SK-MEL-5 (cell line): ENCODE results near the gene CHST4. TPM values are rescaled to one million over a fixed set of nuclear protein-coding genes. Genes with fewer than 3 reads are reported as not detected.

Source experiments
- DNase-seq: peaks from one replicate; pipeline ENCODE4 v3.0.0-alpha.2; 2016; ENCODE audit warnings: low read depth, low spot score
- in situ Hi-C: cut with HindIII; loops from 2 replicates; pipeline ENCODE4 v1.10.0; 2016; ENCODE audit warnings: low sequenced_read_pairs, high pct_unique_total_duplicates, low pct_unique_long_range_greater_than_20kb
- total RNA-seq: library from RNA; depleted of rRNA; stranded (reverse); fragments of >200 nt; shearing (Covaris generic); gene quantifications from 2 replicates; pipeline ENCODE4 v1.2.3, GENCODE V29; 2014

Gene CHST4
- total RNA-seq, 1 experiment from 2014 or later, result not detected

DNA sequence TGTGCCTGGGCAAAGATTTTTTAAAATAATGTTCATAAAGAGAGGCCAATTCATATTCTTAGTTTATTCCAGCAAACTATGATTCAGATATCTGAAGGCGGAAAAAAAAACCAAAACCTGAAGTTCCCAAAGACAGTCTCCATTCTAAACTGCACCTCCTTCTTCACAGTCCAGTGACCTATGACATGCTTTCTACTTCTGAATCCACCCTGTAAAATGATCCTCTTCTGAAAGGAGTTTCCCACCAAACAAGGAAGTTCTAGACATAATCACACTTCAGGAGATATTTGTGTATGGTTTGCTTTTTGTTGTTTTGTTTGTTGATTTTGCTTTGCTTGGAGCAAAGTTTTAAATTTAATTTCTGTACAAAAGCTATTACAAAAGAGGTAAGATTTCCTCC is 12.9 kb upstream of the CHST4 start:
- no peak for DNase-seq
- in situ Hi-C loops, result no loop called here

DNA sequence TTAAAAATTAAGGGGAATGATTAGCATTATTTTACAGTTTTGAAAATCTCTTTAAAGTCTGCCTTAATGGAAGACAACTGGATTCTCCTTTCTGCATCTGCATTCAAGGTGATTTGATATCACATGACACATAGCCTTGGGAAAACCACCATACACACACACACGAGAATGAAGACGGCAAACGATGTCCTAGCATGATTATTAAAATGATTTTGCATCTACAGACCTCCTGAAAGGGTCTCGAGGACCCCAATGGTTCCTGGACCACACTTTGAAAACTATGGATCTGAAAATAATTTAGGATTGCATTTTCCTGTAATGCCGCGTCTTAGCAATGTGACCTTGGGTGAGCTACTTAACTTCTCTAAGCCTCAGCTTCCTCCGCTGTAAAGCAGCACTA is 11.8 kb upstream of the CHST4 start:
- in situ Hi-C loops, result no loop called here
- no peak for DNase-seq

DNA sequence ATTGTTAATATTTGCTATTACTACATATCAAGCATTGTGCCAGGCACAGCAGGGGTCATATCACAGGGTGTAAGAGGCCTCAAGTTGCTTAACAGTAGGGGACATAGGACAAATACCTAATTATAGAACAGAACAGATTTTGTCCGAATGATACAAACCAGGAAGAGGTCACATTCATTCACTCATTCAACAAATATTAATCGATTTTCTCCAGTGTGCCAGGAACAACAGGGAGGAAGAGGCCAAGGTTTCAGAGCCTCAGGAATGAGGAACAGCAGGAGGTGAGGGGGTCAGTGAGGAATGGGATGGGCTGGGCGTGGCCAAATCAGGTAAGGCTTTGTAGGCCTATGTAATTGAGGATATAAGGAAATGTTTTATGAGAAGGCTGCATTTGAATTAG is 11.2 kb upstream of the CHST4 start:
- in situ Hi-C loops, result no loop called here
- no peak for DNase-seq

DNA sequence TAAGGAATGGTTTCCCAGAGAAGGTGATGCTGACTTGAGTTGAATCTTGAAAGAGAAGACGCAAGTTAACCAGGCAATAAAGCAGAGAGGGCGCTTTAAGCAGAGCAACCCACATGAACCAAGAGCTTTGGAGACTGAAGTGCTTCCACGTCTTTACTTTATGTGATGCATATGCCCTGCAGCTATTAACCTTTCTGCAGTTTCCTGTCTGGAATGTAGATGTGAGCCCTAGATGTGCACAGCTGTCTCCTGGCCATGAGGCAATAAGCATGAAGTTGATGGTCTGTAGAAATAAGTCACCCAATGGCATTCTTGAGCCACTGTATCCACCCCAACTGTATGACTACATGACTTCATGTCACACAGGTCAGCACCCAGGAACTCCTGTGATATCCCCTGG is 5.7 kb upstream of the CHST4 start:
- DNase-seq, result no peak

DNA sequence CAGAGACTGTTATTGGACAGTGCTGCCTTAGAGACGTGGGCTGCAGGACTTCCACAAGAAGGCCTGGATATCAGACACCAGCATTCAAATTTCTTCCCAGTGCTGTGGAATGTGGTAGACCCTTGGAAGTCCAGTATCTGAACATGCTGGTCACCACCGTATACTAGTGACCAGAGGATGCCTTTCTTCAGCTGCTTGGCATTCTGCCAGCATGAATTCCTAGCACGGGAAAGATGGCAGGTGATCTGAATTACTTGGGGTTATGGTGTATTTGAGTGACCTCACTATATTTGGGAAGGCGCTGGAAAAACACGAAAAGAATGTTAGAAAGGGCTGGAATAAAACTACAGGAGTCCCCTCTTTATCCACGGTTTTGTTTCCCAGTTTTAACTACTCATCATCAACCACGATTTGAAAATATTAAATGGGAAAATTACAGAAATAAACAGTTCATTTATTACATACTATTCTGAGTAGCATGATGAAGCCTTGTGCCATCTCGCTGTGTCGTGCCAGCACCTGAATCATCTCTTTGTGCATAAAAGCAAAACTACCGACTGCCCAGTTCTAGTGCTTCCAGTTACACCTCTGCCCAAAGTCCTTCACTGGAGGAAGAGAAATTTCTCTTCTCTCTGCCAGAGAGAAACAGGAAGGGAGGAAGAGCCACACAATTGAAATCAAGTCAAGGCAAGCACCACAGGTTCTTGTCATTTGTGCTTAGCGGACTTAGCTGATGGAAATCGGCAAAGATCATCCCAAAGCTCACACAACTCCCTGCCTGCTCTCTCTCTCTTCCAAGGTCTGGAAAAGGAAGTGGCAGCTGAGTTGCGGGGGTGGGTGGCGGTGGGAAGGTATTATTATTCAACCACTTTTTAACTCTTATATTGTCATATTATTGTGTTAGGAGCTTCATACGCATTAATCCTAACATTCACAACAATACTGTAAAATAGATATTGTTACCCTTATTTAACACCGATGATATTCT is 1.4 kb upstream of the CHST4 start:
- in situ Hi-C loops, result no loop called here
- no peak for DNase-seq

More for the DNA sequence above, 5.7 kb upstream of the CHST4 start:
- in situ Hi-C loops, result no loop called here

DNA sequence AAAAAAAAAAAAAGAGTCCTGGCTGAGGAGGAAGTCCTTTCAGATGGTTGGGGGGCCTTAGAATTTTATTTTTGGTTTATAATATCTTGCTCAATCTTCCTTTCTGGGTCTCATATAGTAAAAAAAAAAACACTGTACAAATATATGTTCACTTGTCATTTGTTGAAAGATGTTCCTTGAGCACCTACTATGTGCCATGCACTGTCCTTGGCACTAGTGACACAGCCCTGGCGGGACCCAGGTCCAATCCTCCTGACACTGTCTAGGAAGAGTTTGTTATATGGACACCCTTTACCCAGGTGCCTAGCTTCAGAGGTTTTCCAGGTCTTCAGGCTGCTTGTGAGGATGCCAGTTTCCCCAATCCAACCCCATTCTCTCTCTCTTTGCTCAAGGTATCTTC is 2.0 kb downstream of the CHST4 start:
- no peak for DNase-seq
- in situ Hi-C loops, result no loop called here

DNA sequence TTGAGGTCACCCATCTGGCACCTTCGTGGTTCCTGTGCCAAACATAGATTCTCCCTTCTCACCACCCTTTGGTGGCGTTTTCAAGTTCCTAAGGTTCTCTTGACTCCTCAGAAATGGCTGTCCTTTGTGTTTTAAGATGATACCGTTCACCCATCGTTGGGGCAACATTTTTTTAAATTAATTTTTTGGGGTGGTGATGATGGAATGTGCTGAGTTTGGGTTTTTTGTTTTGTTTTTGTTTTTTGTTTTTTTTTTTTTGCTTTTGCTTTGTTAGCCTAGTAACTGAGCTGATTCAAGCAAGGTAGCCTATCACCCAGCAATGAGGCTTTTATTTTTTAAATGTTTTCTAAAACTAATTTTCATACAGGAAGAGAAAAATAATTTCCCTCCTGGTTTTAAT is 2.6 kb downstream of the CHST4 start:
- no peak for DNase-seq
- in situ Hi-C loops, result no loop called here

DNA sequence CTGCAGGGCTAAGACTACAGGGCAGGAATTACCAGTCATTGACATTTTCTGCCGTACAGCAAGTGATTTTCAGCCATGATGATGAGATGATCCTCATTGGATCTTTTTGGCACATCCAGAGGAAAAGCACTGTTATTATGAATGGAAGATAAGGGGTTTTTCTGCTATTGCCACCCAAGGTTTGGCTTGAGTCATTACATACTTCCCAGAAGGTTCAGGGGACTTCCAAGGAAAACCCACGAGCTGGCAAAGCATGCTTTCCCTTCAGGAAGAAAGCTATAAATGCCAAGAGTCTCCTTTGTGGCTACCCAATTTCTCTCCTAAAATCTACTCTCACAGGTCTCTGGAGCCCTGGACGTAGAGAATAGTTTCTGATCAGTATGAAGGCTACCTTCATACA is 6.1 kb downstream of the CHST4 start:
- DNase-seq, result no peak
- in situ Hi-C loops, result no loop called here

DNA sequence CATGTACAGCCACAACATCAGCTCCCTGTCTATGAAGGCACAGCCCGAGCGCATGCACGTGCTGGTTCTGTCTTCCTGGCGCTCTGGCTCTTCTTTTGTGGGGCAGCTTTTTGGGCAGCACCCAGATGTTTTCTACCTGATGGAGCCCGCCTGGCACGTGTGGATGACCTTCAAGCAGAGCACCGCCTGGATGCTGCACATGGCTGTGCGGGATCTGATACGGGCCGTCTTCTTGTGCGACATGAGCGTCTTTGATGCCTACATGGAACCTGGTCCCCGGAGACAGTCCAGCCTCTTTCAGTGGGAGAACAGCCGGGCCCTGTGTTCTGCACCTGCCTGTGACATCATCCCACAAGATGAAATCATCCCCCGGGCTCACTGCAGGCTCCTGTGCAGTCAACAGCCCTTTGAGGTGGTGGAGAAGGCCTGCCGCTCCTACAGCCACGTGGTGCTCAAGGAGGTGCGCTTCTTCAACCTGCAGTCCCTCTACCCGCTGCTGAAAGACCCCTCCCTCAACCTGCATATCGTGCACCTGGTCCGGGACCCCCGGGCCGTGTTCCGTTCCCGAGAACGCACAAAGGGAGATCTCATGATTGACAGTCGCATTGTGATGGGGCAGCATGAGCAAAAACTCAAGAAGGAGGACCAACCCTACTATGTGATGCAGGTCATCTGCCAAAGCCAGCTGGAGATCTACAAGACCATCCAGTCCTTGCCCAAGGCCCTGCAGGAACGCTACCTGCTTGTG is 10.7 kb downstream of the CHST4 start:
- in situ Hi-C loops, result no loop called here
- DNase-seq, result no peak

DNA sequence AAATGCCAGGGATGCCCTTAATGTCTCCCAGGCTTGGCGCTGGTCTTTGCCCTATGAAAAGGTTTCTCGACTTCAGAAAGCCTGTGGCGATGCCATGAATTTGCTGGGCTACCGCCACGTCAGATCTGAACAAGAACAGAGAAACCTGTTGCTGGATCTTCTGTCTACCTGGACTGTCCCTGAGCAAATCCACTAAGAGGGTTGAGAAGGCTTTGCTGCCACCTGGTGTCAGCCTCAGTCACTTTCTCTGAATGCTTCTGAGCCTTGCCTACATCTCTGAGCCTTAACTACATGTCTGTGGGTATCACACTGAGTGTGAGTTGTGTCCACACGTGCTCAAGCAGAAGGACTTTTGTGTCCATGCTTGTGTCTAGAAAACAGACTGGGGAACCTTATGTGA is 11.4 kb downstream of the CHST4 start:
- DNase-seq, result peak; percentile 65
- in situ Hi-C loops, result no loop called here

DNA sequence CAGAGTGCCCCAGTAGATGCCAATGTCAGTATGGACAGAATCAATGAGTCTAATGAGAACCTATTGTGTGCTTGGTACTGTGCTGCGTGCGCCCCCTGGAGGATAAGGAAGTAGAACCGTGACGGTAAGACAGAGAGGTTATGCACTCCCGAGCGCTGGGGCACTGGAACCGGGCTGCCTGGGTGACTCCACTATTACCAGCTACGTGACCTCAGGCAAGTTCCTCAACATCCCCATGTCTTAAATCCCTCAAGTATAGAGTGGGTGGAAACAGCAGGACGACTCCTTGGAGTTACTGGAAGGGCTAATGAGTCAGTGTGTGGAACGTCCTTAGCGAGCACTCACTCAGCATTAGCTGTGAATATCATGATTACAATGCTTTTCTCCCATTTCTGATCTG is 16.2 kb downstream of the CHST4 start:
- DNase-seq, result peak; percentile 79
- in situ Hi-C loops, result no loop called here

DNA sequence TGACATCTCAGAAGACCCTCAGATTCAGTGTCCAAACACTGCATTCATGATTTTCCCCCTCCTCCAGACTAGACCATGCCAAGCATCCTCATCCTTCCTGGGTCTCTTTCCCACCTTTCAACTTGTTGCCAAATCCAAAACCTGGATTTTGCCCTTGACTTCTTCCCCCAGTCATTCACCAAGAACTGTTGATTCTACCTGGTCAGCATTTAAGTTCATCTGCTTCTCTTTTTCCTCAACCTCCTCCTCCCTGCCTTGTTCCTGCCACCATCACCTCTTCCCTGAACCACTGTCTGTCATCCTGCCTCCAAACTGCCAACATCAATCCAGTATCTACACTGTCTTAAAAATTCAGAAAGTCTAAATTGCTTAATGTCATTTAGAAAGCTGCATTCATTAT is 20.9 kb downstream of the CHST4 start:
- DNase-seq, result no peak
- in situ Hi-C loops, result no loop called here

DNA sequence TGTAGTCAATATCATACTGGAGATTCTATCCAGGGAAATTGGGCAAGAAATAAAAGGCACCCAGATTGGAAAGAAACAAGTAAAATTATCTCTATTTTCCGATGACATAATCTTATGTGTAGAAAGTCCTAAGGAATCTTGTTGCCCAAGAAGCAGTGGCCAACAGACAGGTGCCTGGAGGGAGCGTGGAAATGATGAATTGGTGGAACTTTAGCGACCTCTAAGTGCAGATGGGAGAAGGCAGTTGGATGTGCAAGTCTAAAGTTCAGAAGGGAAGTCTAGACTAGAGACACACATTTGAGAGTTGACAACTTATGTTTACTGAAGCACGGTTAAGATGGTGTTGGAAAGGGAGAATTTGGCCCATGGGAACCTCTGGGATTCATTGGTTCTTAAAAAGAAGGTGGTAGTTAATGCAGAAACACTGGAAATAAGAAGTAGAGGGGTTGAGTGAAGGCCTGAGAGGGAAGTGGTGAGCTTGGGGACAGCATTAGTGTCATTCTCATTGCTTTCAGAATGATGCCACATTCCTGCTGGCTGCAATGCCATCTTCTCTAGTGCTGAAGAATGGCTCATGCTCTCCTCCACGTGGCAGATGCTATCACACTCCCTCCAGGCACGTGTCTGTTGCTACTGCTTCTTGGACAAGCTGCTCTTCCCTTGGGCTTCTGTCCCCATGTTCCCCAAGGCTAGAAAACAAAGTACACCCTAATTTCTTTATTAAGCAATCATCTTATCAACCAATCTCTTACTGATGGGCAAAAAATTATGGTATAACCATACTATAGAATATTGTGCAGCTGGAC is 26.7 kb downstream of the CHST4 start:
- peak; percentile 52 for DNase-seq

DNA sequence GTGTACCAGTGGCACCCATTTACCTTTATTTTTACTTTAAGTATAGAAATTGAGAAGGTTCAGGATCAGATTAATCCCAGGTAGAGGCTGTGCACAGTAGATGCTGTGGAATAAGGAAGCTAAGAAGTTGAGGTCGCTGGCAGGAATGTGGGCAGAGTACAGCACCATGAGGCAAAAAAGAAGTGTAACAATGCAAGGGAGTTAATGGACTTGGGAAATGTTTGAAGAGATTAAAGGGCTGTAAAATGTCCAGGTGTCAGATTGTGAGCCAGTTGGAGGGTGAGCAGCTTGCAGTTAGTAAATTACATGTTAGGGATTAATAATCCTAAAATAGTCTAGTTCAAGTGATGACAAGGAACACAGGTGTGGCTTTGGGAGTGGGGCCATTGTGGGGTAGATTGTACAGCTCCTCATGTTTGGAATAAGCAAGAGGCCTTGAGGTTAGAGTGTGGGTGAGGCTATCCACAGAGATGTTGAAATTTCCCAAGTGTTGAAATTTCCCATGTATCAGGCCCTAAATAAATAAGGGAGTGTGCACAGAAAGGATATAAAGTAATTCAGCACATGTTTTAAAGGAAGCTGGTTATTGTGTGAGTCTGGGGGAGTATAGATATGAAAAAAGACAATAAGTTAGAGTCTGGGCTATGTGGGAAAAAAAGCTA is 29.1 kb downstream of the CHST4 start:
- no peak for DNase-seq
- in situ Hi-C loops, result no loop called here

More for the DNA sequence above, 26.7 kb downstream of the CHST4 start:
- in situ Hi-C loops, result no loop called here

DNA sequence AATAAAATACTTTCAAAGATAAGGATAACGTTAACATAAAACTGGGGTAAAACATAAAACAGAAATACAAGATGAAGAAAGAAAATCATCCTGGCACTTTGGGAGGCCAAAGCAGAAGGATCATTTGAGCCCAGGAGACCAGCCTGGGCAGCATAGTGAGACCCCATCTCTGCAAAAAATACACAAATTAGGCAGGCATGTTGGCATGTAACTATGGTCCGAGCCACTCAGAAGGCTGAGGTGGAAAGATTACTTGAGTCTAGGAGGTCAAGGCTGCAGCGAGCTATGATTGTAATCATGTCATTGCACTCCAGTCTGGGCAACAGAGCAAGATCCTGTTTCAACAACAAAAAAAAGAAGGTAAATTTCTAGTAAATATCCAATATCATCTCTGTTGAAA is 31.1 kb downstream of the CHST4 start:
- no peak for DNase-seq
- in situ Hi-C loops, result no loop called here

DNA sequence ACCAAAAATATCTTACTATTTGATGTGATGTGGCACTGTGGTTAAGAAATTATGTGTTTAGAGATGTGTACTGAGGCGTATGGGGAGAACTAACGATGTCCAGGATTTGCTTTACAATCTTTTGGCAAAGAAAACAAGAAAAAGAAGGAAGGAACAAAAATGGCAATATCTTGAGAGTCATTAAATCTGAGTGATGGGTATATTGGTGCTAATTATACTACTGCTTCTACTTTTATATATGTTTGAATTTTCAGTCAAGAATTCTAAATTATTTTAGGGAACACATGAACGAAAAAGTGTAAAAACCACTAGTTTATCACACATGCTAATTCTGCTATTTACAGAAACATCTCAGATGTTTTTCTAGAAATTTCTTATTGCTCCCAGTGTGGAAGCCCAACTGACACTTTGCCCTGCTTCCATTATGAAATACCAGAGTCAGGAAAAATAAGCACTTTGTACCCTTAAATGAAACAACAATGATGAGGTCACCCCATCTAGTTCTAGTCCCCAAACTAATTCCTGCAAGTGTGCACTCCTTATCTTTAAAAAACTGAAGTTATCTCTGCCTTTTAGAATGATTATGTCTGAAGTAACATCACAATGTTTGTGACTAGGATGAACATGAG is 31.8 kb downstream of the CHST4 start:
- in situ Hi-C loops, result no loop called here
- DNase-seq, result no peak

DNA sequence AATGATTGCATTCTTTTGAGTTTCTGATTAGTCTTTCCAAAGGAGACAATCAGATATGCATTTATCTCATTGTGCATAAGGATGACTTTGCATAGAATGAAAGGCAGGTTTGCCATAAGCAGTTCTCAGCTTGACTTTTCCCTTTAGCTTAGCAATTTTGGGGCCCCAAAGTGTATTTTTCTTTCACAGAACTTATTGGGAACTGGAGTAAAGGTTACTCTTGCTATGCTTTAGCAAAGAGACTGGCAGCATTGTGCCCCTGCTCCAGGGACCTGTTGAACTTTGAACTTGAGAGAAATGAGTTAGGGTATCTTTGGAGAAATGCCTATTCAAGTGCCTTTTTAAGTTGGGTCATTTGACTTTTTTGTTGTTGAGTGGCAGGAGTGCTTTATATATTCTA is 33.6 kb downstream of the CHST4 start:
- in situ Hi-C loops, result no loop called here
- DNase-seq, result no peak
